Spleen (tissue), 11 donors: ENCODE data around the gene CASTOR1. TPM values are rescaled to one million over a fixed set of nuclear protein-coding genes. Genes with fewer than 3 reads are reported as not detected.

Experiments
- DNase-seq: peaks from one replicate; pipeline ENCODE4 v3.0.0-alpha.2; 2020
- H3K27ac ChIP-seq, 8 donors: fragments of 200-600 bp; sonication (generic) in 7 of 8; 1 replicate in 4 of 8; 2 replicates in 4 of 8; pipeline versions ENCODE4 v1.5.0 to v1.8.0; 2016 to 2021; ENCODE audit warnings: inconsistent platforms in 4 of 8, mild to moderate bottlenecking in 4 of 8, moderate library complexity in 1 of 8
- H3K27me3 ChIP-seq, 7 donors: fragments of 200-600 bp; sonication (generic) in 6 of 7; replicated peaks in 1 of 7; 1 replicate in 4 of 7; 2 replicates in 3 of 7; pipeline versions ENCODE4 v1.5.0 to v1.8.0; 2016 to 2021; ENCODE audit warnings: inconsistent platforms in 3 of 7, mild to moderate bottlenecking in 1 of 7
- H3K36me3 ChIP-seq, 6 donors: fragments of 200-600 bp; sonication (generic) in 5 of 6; 1 replicate in 4 of 6; 2 replicates in 2 of 6; pipeline versions ENCODE4 v1.5.0 to v1.8.0; 2016 to 2021; ENCODE audit warnings: inconsistent platforms in 2 of 6
- H3K4me1 ChIP-seq, 6 donors: fragments of 200-600 bp; sonication (generic) in 5 of 6; 1 replicate in 3 of 6; 2 replicates in 3 of 6; pipeline versions ENCODE4 v1.5.0 to v1.8.0; 2016 to 2021; ENCODE audit warnings: inconsistent platforms in 3 of 6
- H3K4me3 ChIP-seq, 8 donors: fragments of 200-600 bp; sonication (generic) in 7 of 8; 1 replicate in 4 of 8; 2 replicates in 4 of 8; pipeline versions ENCODE4 v1.5.0 to v1.8.0; 2016 to 2021; ENCODE audit warnings: inconsistent platforms in 4 of 8, mild to moderate bottlenecking in 4 of 8, moderate library complexity in 2 of 8
- H3K9me3 ChIP-seq, 8 donors: fragments of 200-600 bp; sonication (generic) in 7 of 8; 1 replicate in 4 of 8; 2 replicates in 4 of 8; pipeline versions ENCODE4 v1.5.0 to v1.8.0; 2016 to 2021; ENCODE audit warnings: inconsistent platforms in 4 of 8
- POLR2A ChIP-seq, 3 donors: fragments of 450-650 bp; IDR thresholded peaks; one replicate each; pipeline ENCODE4 v1.5.1; 2017; ENCODE audit warnings: antibody characterized with exemption in 3 of 3, mild to moderate bottlenecking in 1 of 3
- POLR2AphosphoS5 ChIP-seq, 3 donors: sonication (generic); formaldehyde crosslinking; IDR thresholded peaks; one replicate each; pipeline ENCODE4 v1.5.1; 2017; ENCODE audit warnings: antibody characterized with exemption in 3 of 3
- WGBS, 5 donors: extraction: QIAGEN DNeasy Blood & Tissue Kit in 3 of 5; methylation state at CpG; one replicate each; pipeline versions ENCODE4 v1.1.5 to v1.1.7; 2013 to 2018; 5-methylcytosine and 5-hydroxymethylcytosine counted together
- intact Hi-C: fragments of 100-400 bp; cut with DNase I; formaldehyde crosslinking; loops from one replicate; pipeline ENCODE4 v1.15.0; 2023; ENCODE audit warnings: low total_unique reads
- polyA plus RNA-seq, 3 donors: library from polyadenylated mRNA; stranded (reverse); fragments of 200-250 nt; gene quantifications; one replicate each; pipeline ENCODE4 v1.2.1, GENCODE V29; 2013
- total RNA-seq, 7 donors: library from RNA; depleted of rRNA in 3 of 7; stranded (reverse); fragments of >200 nt in 3 of 7; fragmentation: NEBNext Ultra II Directional in 4 of 7; extraction: Animal tissue kit (Norgen Biotek cat#: 25700) in 4 of 7; gene quantifications; one replicate each; pipeline versions ENCODE4 v1.1.0 to v1.2.1, GENCODE V29; 2016 to 2021
- TF ChIP-seq, protein P1 (sequence below), 11 experiments: fragments of 200-600 bp in 7 of 11; fragments of 450-650 bp in 4 of 11; sonication (generic) in 4 of 11; IDR thresholded peaks in 8 of 11; conservative IDR thresholded peaks in 3 of 11; 1 replicate in 7 of 11; 2 replicates in 4 of 11; pipeline versions ENCODE4 v1.4.0 to v1.8.0; 2016 to 2021; ENCODE audit warnings: antibody characterized with exemption in 11 of 11, inconsistent platforms in 4 of 11, mild to moderate bottlenecking in 1 of 11
- donor health status: healthy with polysubstance abuse.
- donor health status: DM: no; HTN: no; CAD: no; lungs with moderate emphysema.
- donor health status: DM: no; HTN: no; CAD: no.
- donor health status: Bipolar disorder and iron deficiency.
- donor health status: healthy.
- donor health status: DM: no; HTN: no; CAD: no.
- donor health status: DM: yes; HTN: yes; CAD: no.

The CASTOR1 gene
- total and polyA plus RNA-seq, 10 donors = 5.6 to 18.9 (median 12.6) TPM

- no peaks in the 10 kb centered on the region for H3K9me3 ChIP-seq
- DNase-seq = peak; percentile 96
- TF ChIP-seq, protein P1, sequence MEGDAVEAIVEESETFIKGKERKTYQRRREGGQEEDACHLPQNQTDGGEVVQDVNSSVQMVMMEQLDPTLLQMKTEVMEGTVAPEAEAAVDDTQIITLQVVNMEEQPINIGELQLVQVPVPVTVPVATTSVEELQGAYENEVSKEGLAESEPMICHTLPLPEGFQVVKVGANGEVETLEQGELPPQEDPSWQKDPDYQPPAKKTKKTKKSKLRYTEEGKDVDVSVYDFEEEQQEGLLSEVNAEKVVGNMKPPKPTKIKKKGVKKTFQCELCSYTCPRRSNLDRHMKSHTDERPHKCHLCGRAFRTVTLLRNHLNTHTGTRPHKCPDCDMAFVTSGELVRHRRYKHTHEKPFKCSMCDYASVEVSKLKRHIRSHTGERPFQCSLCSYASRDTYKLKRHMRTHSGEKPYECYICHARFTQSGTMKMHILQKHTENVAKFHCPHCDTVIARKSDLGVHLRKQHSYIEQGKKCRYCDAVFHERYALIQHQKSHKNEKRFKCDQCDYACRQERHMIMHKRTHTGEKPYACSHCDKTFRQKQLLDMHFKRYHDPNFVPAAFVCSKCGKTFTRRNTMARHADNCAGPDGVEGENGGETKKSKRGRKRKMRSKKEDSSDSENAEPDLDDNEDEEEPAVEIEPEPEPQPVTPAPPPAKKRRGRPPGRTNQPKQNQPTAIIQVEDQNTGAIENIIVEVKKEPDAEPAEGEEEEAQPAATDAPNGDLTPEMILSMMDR (IDR thresholded peaks at IDR 0.05 in 8 of 11, conservative IDR thresholded peaks at IDR 0.05 in 3 of 11) = peak; percentile 88 to 98 (median 95)
- no peak for TF ChIP-seq POLR2A (IDR thresholded peaks at IDR 0.05)
- TF ChIP-seq POLR2AphosphoS5 (IDR thresholded peaks at IDR 0.05) = peak; percentile 9 to 68 (median 41)
- no peak overlapping the region for H3K4me3 ChIP-seq
- intact Hi-C loops = loop anchor here (5.0 to 10.0 kb wide), 2 partner anchors 100 to 182 kb away; partner anchors contain the start of gene RNF215
- peaks cover 29 to 76% (median 60%) of the 10 kb centered on the region in 6 donors for H3K4me1 ChIP-seq
- 48 to 61% (median 52%) methylated on average over 22 to 31 of the region's 31 CpGs for WGBS, 5 donors
- peaks cover 0 to 41% (median 12%) of the 10 kb centered on the region in 6 donors for H3K36me3 ChIP-seq
- H3K27me3 ChIP-seq = no peaks in the 10 kb centered on the region
- H3K27ac ChIP-seq = peak overlapping the region in 2 of 8 donors; percentile 93 to 95
These were observed 2.3 kb downstream of the CASTOR1 start for GRCh38 chr22:30286813-30287647.

DNA sequence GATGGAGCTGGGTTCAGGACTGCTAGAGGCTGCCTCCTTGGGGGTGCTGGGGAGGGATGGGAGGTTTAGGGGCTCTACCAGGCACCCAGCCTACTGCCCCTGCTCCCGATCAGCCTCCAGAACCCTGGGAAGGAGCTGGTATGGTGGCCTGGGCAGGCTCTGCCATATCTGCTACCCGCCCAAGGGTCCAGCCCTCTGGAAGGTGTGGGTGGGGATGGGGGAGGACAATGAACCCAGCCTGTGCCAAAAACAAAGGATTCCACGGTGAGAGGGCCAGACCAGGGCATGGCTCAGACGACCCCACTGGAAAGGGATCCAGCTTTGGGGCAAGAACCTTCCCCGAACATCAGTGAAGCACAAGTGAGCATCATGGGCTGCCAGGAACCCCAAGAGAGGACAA, 3.0 kb downstream of the CASTOR1 start:
- TF ChIP-seq POLR2AphosphoS5 (IDR thresholded peaks at IDR 0.05) (no peak), POLR2A (IDR thresholded peaks at IDR 0.05) (no peak)
- TF ChIP-seq, protein P1 (IDR thresholded peaks at IDR 0.05 in 8 of 11, conservative IDR thresholded peaks at IDR 0.05 in 3 of 11) = no peak
- 84 to 91% (median 90%) methylated on average over 5 of the region's 5 CpGs for whole genome bisulfite sequencing, 5 donors
- Histone ChIP-seq H3K36me3 (peaks cover 0 to 34% (median 10%) of the 10 kb centered on the region in 6 donors), H3K27me3 (no peaks in the 10 kb centered on the region), H3K27ac (no peak overlapping the region), H3K4me1 (peaks cover 24 to 71% (median 53%) of the 10 kb centered on the region in 6 donors), H3K9me3 (no peaks in the 10 kb centered on the region), H3K4me3 (no peak overlapping the region)
- no peak for DNase-seq
- intact Hi-C loops = loop anchor here (5.0 to 10.0 kb wide), 2 partner anchors 101 to 182 kb away; partner anchors contain the start of gene RNF215

DNA sequence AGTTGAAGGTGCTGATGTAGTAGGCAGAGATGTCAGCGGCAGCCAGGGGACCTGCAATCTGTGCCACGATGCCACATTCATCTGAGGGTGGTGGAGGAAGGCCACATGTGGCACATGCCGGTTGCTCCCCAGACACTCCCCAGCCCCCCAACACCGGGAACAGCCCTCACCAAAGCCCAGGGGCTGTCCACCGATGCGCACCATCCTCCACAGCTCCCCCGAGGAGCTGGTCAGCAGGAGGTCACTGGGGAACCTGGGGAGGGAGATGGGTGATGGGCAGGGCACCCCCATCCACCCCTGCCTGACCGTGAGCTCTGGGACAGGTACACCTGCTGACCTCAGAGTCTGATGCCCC, 3.5 kb downstream of the CASTOR1 start:
- WGBS, 5 donors = 83 to 91% (median 89%) methylated on average over 8 of the region's 8 CpGs
- H3K4me1 ChIP-seq = peaks cover 20 to 66% (median 48%) of the 10 kb centered on the region in 6 donors
- H3K36me3 ChIP-seq = peaks cover 0 to 30% (median 10%) of the 10 kb centered on the region in 6 donors
- no peak overlapping the region for H3K4me3 ChIP-seq
- H3K27me3 ChIP-seq = no peaks in the 10 kb centered on the region
- no peak overlapping the region for H3K27ac ChIP-seq
- H3K9me3 ChIP-seq = no peaks in the 10 kb centered on the region
- TF ChIP-seq, protein P1 (IDR thresholded peaks at IDR 0.05 in 8 of 11, conservative IDR thresholded peaks at IDR 0.05 in 3 of 11) = no peak
- TF ChIP-seq POLR2A (IDR thresholded peaks at IDR 0.05) = no peak
- no peak for TF ChIP-seq POLR2AphosphoS5 (IDR thresholded peaks at IDR 0.05)
- DNase-seq = no peak
- intact Hi-C loops = loop anchor here (5.0 to 10.0 kb wide), 2 partner anchors 101 to 181 kb away; partner anchors contain the start of gene RNF215
